WTC11 (cell line): Measurements from ENCODE around the gene MTMR10.

ENCODE experiments used
- ESRRA ChIP-seq: sonication (generic); formaldehyde crosslinking; IDR thresholded peaks from 2 replicates; pipeline ENCODE4 v1.8.1; 2022; ENCODE audit warnings: mild to moderate bottlenecking, missing genetic modification reagents, borderline replicate concordance
- ETV6 ChIP-seq: sonication (generic); formaldehyde crosslinking; IDR thresholded peaks from 2 replicates; pipeline ENCODE4 v1.8.1; 2022; ENCODE audit warnings: mild to moderate bottlenecking, missing genetic modification reagents
- IRF2 ChIP-seq: sonication (generic); formaldehyde crosslinking; IDR thresholded peaks from 2 replicates; pipeline ENCODE4 v1.8.0; 2022; ENCODE audit warnings: low read depth, missing genetic modification reagents, borderline replicate concordance
- JAZF1 ChIP-seq: fragments of 250-450 bp; sonication (Bioruptor Pico); IDR thresholded peaks from 2 replicates; pipeline ENCODE4 v1.9.0; 2021; ENCODE audit warnings: moderate library complexity, mild to moderate bottlenecking, inconsistent platforms
- ZNF138 ChIP-seq: sonication (generic); formaldehyde crosslinking; conservative IDR thresholded peaks from 2 replicates; pipeline ENCODE4 v1.8.1; 2022; ENCODE audit warnings: mild to moderate bottlenecking, moderate library complexity, missing genetic modification reagents
- TF ChIP-seq, protein P1 (sequence below): fragments of 200-600 bp; IDR thresholded peaks from 2 replicates; pipeline ENCODE4 v1.8.0; 2022; ENCODE audit warnings: antibody characterized with exemption

DNA sequence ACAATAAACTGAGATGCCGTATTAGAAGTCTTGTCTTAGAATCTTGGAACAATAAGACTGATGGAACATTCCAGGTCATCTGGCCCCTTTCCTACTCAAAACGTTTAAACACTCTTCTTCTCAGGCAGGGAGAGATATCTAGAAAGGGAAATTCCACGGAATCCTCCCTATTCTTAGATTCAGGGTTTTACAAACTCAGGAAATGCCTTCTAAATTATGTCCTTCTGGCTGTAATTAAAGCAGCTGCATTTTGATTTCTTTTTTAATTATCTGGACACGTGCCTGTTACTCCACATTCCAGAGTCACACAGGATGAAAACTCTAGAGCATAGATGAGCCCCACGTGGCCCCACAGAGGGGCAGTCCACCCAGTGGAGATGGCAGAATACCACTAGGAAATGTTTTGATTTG, 41.5 kb upstream of the MTMR10 start:
- TF ChIP-seq, protein P1, sequence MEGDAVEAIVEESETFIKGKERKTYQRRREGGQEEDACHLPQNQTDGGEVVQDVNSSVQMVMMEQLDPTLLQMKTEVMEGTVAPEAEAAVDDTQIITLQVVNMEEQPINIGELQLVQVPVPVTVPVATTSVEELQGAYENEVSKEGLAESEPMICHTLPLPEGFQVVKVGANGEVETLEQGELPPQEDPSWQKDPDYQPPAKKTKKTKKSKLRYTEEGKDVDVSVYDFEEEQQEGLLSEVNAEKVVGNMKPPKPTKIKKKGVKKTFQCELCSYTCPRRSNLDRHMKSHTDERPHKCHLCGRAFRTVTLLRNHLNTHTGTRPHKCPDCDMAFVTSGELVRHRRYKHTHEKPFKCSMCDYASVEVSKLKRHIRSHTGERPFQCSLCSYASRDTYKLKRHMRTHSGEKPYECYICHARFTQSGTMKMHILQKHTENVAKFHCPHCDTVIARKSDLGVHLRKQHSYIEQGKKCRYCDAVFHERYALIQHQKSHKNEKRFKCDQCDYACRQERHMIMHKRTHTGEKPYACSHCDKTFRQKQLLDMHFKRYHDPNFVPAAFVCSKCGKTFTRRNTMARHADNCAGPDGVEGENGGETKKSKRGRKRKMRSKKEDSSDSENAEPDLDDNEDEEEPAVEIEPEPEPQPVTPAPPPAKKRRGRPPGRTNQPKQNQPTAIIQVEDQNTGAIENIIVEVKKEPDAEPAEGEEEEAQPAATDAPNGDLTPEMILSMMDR = no peak
- TF ChIP-seq ZNF138 (CRISPR knock-in tag) (no peak), ESRRA (no peak), JAZF1 (CRISPR knock-in tag) (no peak), IRF2 (no peak), ETV6 (CRISPR knock-in tag) (no peak)
